ENCODE measurements around the gene POFUT1.

GRCh38 chr20:32236819-32237218 is 29.1 kb downstream of the POFUT1 start:
- TF ChIP-seq POLR2AphosphoS5 (IDR thresholded peaks at IDR 0.05; ENCODE audit: low read depth, low read length) (no peak), POLR2A (IDR thresholded peaks at IDR 0.05; ENCODE audit: low read depth, low read length) (no peak), POU2F2 (IDR thresholded peaks at IDR 0.05; ENCODE audit: low read depth, low read length) (no peak), TAF1 (IDR thresholded peaks at IDR 0.05; ENCODE audit: low read depth, low read length) (no peak)
